SJSA1 (cell line): ENCODE measurements around the gene C20orf202. TPM values are rescaled to one million over a fixed set of nuclear protein-coding genes. Genes with fewer than 3 reads are reported as not detected.
"Not testable (repeated sequence)": the region's sequence is repeated elsewhere in the genome, so short reads cannot be mapped to it uniquely, and the experiment has no call there.

Experiments used
- DNase-seq, 2 experiments: peaks; one replicate each; pipeline ENCODE4 v3.0.0-alpha.2; 2015 to 2020; ENCODE audit warnings: low spot score in 2 of 2, low read depth in 1 of 2
- H3K27ac ChIP-seq: fragments of 250-450 bp; sonication (Bioruptor Pico); 2 replicates; pipeline ENCODE4 v1.5.1; 2020; ENCODE audit warnings: mild to moderate bottlenecking, moderate library complexity
- H3K27me3 ChIP-seq: fragments of 250-450 bp; sonication (Bioruptor Pico); replicated peaks from 2 replicates; pipeline ENCODE4 v1.5.1; 2020; ENCODE audit warnings: mild to moderate bottlenecking, moderate library complexity
- H3K36me3 ChIP-seq: fragments of 250-450 bp; sonication (Bioruptor Pico); 2 replicates; pipeline ENCODE4 v1.5.1; 2020; ENCODE audit warnings: mild to moderate bottlenecking
- H3K4me1 ChIP-seq: fragments of 250-450 bp; sonication (Bioruptor Pico); replicated peaks from 2 replicates; pipeline ENCODE4 v1.6.1; 2021; ENCODE audit warnings: mild to moderate bottlenecking
- H3K4me3 ChIP-seq: fragments of 250-450 bp; sonication (Bioruptor Pico); 2 replicates; pipeline ENCODE4 v1.5.1; 2020; ENCODE audit warnings: mild to moderate bottlenecking
- H3K9me3 ChIP-seq: fragments of 250-450 bp; sonication (Bioruptor Pico); replicated peaks from 2 replicates; pipeline ENCODE4 v1.5.1; 2020; ENCODE audit warnings: mild to moderate bottlenecking
- total RNA-seq: library from RNA; depleted of rRNA; stranded (reverse); fragments of >200 nt; shearing (Covaris generic); gene quantifications from 2 replicates; pipeline ENCODE4 v1.2.3, GENCODE V29; 2014

The C20orf202 gene
- total RNA-seq, 1 experiment from 2014 or later, result not detected

DNA sequence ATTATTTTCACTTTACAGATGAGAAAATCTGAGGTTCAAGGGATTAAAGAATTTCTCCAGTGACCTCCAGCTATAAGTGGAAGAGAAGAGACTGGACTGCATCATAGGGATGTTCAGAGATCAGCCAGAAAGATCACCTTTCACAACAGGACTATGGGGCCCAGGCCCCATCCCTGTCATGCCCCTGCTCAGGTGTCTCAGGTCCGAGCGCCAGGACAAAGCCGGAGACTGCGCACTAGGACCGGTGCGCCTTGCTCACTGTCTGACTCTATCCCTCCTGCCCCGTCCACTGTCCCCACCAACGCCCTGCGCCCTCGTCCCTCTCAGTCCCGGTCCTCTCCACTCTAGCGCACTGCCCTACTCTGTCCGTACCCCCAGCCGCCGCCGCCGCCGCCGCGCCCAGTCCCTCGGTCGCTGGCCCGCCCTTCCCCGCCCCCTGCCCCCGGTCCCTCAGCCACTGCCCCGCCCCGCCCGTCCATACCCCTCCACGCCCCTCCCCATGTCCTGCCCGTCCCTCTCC, 22.1 kb downstream of the C20orf202 start:
- H3K4me3 ChIP-seq, result peak overlapping the region; percentile 34
- peak in 1 of 2 experiments; percentile 21 for DNase-seq
- H3K27me3 ChIP-seq, result peaks cover 5% of the 10 kb centered on the region; the same call in 1 of the 2 replicates
- H3K9me3 ChIP-seq, result no peaks in the 10 kb centered on the region
- H3K36me3 ChIP-seq, result no peaks in the 10 kb centered on the region
- H3K4me1 ChIP-seq, result peaks cover 7% of the 10 kb centered on the region
- no peak overlapping the region for H3K27ac ChIP-seq

- Histone ChIP-seq H3K4me1 (peaks cover 7% of the 10 kb centered on the region), H3K27ac (peak within 1 kb of the TSS; percentile 81), H3K4me3 (peak within 1 kb of the TSS; percentile 83), H3K36me3 (no peaks in the 10 kb centered on the region), H3K9me3 (no peaks in the 10 kb centered on the region), H3K27me3 (peaks cover 11% of the 10 kb centered on the region; the same call in 1 of the 2 replicates)
- peak; percentile 78 to 85 for DNase-seq
Observed at GRCh38 chr20:1225783-1226654, 22.8 kb downstream of the C20orf202 start, which contains the start of gene RAD21L1. Gene RAD21L1, plus strand, starts transcription at chr20:1226044. Its CDS starts 2,410 bp downstream, at chr20:1228454.

DNA sequence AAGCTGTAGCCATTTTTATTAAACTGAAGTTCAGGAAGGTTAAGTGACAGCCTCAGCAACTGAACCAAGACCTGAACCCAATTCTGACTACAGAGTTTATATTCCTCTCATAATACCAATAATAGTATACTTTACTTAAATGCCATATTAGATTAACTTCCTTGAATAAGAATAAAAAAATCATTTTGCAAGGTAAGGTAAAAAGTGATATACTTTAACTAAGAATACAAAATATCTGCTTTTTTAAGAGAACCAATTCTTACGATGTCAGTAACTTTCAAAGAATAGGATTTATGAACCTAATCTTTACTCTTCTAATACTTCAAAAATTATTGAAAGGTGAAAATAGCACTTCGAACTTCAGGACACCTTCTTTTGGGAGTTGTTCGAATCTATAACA, 26.3 kb downstream of the C20orf202 start:
- peaks cover 7% of the 10 kb centered on the region for H3K4me1 ChIP-seq
- no peaks in the 10 kb centered on the region for H3K9me3 ChIP-seq
- DNase-seq, result no peak
- no peaks in the 10 kb centered on the region for H3K36me3 ChIP-seq
- H3K4me3 ChIP-seq, result no peak overlapping the region
- peaks cover 17% of the 10 kb centered on the region; the same call in 1 of the 2 replicates for H3K27me3 ChIP-seq
- no peak overlapping the region for H3K27ac ChIP-seq

DNA sequence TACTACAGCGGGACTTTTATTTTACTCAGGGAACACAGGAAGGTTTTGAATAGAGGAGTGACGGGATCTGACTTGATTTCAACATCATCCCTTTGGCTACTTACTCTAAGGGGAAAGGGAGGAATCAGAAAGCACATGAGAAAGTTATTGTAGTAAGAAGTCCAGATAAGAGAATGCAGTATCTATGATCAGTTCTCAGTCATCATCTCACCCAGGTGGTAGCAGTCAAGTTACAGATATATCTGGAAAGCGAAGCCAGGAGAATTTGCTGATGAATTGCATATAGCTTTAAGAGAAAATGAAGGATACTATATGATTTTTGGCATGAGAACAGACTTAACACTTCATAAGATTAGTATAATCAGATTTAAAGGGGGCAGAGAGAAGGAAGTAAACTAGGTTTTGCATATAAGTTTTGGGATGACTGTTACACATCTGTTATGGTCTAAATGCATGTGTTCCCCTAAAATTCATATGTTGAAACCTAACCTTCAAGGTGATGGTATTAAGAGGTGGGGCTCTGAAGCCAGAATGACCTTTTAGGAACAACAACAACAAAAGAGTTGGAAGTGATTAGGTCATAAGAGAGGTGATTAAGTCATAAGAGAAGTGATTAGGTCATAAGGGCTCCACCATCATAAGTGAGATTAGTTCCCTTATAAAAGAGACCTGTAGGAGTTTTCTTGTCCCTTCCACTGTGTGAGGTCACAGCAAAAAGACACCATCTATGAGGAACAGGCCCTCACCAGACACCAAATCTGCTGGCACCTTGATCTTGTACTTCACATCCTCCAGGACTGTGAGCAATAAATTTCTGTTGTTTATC, 29.2 kb downstream of the C20orf202 start:
- Histone ChIP-seq H3K27me3 (peaks cover 17% of the 10 kb centered on the region), H3K27ac (no peak overlapping the region), H3K4me3 (no peak overlapping the region), H3K9me3 (no peaks in the 10 kb centered on the region), H3K36me3 (no peaks in the 10 kb centered on the region), H3K4me1 (no peaks in the 10 kb centered on the region)
- DNase-seq, result no peak

GRCh38 chr20:1240549-1240948, 37.3 kb downstream of the C20orf202 start:
- Histone ChIP-seq H3K36me3 (no peaks in the 10 kb centered on the region), H3K4me3 (no peak overlapping the region), H3K27ac (no peak overlapping the region), H3K4me1 (peaks cover 15% of the 10 kb centered on the region), H3K27me3 (no peaks in the 10 kb centered on the region; the same call in 1 of the 2 replicates), H3K9me3 (no peaks in the 10 kb centered on the region)
- DNase-seq, result no peak

- no peaks in the 10 kb centered on the region for H3K9me3 ChIP-seq
- H3K36me3 ChIP-seq, result no peaks in the 10 kb centered on the region
- no peak for DNase-seq
- no peak overlapping the region for H3K4me3 ChIP-seq
- H3K27me3 ChIP-seq, result no peaks in the 10 kb centered on the region; the same call in 1 of the 2 replicates
- H3K27ac ChIP-seq, result no peak overlapping the region; the same call in 1 of the 2 replicates
- peaks cover 15% of the 10 kb centered on the region for H3K4me1 ChIP-seq
Observed at GRCh38 chr20:1241456-1241855, 38.2 kb downstream of the C20orf202 start.

DNA sequence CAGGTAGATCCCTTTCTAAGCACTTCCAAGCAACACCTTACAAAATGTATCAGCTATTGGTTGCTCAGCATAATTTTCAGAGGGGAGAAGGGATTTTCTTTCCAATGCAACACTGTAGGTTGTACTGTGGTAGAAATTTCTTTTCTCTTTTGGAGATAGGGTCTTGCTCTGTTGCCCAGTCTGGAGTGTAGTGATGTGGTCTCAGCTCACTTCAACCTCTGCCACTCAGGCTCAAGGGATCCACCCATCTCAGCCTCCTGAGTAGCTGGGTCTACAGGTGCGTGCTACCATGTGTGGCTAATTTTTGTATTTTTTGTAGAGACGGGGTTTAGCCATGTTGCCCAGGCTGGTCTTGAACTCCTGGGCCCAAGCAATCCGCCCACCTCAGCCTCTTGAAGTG, 38.8 kb downstream of the C20orf202 start:
- Histone ChIP-seq H3K27ac (peak overlapping the region; percentile 63), H3K9me3 (no peaks in the 10 kb centered on the region), H3K4me3 (no peak overlapping the region), H3K27me3 (no peaks in the 10 kb centered on the region), H3K36me3 (no peaks in the 10 kb centered on the region), H3K4me1 (peaks cover 15% of the 10 kb centered on the region)
- DNase-seq, result no peak

- peak; percentile 64 to 77 for DNase-seq
- Histone ChIP-seq H3K4me3 (no peak overlapping the region), H3K27me3 (no peaks in the 10 kb centered on the region), H3K4me1 (peaks cover 15% of the 10 kb centered on the region), H3K9me3 (no peaks in the 10 kb centered on the region), H3K27ac (peak overlapping the region; percentile 63), H3K36me3 (no peaks in the 10 kb centered on the region)
Observed at GRCh38 chr20:1242530-1242929, 39.3 kb downstream of the C20orf202 start.

DNA sequence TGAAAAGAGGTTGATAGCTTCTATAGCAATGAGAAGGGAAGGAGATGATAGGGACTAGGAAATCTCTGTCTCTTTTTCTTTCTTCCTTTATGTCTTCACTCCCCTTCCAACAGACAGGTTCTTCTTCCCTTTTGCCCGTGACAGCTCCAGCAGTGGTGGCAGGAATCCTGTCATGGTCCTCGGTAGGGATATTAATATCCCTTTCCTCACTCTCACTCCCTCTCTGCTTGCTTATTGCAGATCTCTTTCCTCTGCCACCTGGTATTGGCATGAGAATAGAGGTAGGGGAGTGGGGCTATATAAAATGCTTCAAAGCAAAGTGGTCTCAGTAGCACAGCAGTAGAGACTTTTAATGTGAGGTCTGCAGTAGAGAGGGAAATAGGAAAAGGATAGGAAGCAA, 42.3 kb downstream of the C20orf202 start:
- H3K36me3 ChIP-seq, result no peaks in the 10 kb centered on the region
- no peak overlapping the region for H3K4me3 ChIP-seq
- H3K27ac ChIP-seq, result no peak overlapping the region
- H3K4me1 ChIP-seq, result peaks cover 15% of the 10 kb centered on the region
- no peaks in the 10 kb centered on the region for H3K9me3 ChIP-seq
- DNase-seq, result no peak
- H3K27me3 ChIP-seq, result no peaks in the 10 kb centered on the region

DNA sequence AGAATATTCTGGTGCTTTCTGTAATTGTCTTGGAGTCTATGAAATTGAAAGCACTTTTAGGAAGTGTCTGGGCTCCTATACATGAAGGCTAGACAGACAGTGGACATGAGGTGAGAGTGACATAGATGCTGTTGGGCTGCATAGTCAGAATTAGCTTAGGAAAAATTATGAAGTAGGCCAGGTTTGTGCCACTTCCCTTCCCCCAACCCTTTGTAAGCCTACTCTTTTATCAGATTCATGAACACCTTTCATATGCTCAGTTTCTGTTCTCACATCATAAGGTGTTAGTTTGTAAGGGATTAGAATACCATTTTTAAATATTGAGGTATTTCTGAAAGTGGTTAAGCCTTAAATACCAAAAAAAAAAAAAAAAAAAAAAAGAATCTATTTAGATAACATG, 44.4 kb downstream of the C20orf202 start:
- Histone ChIP-seq H3K27ac (no peak overlapping the region), H3K9me3 (no peaks in the 10 kb centered on the region), H3K4me3 (no peak overlapping the region), H3K27me3 (no peaks in the 10 kb centered on the region), H3K36me3 (no peaks in the 10 kb centered on the region), H3K4me1 (peaks cover 3% of the 10 kb centered on the region; the same call in 1 of the 2 replicates)
- DNase-seq, result no peak

GRCh38 chr20:1250282-1250681, 47.0 kb downstream of the C20orf202 start:
- not testable (repeated sequence) for H3K4me3 ChIP-seq, H3K27ac ChIP-seq, H3K27me3 ChIP-seq, H3K4me1 ChIP-seq, H3K9me3 ChIP-seq, H3K36me3 ChIP-seq, DNase-seq

DNA sequence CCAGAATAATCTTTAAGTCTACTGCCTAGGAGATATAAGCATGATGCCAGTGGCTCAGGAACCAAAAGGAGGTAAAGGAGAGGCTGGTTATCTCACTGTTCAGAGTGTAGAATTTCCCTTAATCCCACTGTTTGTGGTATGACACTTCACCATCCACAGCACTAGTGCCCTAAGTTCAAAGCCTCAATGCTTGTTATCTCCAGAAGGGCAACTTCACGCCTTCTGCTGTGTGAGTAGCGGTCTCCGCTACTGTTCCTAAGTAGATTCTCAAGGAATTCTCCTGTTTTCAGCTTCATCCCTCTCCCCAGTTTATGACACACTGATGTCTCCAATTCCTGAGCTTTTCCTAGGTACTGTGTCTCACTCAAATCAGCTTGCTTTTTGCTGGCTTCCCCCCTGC, 49.2 kb downstream of the C20orf202 start:
- H3K27ac ChIP-seq, result no peak overlapping the region
- H3K4me3 ChIP-seq, result no peak overlapping the region
- DNase-seq, result no peak
- H3K36me3 ChIP-seq, result no peaks in the 10 kb centered on the region
- no peaks in the 10 kb centered on the region for H3K27me3 ChIP-seq
- no peaks in the 10 kb centered on the region for H3K9me3 ChIP-seq
- H3K4me1 ChIP-seq, result no peaks in the 10 kb centered on the region

GRCh38 chr20:1254254-1254653, 51.0 kb downstream of the C20orf202 start:
- Histone ChIP-seq H3K4me3 (no peak overlapping the region), H3K36me3 (no peaks in the 10 kb centered on the region), H3K9me3 (no peaks in the 10 kb centered on the region), H3K4me1 (no peaks in the 10 kb centered on the region), H3K27ac (no peak overlapping the region), H3K27me3 (no peaks in the 10 kb centered on the region)
- no peak for DNase-seq
